Glutamatergic neuron (in vitro differentiated cells): ENCODE data around the gene ZNF445. TPM values are rescaled to one million over a fixed set of nuclear protein-coding genes. Genes with fewer than 3 reads are reported as not detected.
A peak's percentile ranks its signal among the peaks of the same experiment; 100 is the strongest.

Source experiments
- DNase-seq: peaks from one replicate; pipeline ENCODE4 v3.0.0; 2022
- H3K27ac Mint-ChIP-seq: one replicate; pipeline ENCODE4 v1.8.0; 2020; ENCODE audit warnings: mild to moderate bottlenecking, mixed read lengths, inconsistent platforms; ENCODE audit not compliant: unreplicated experiment
- H3K27me3 Mint-ChIP-seq: one replicate; pipeline ENCODE4 v1.8.0; 2020; ENCODE audit warnings: mild to moderate bottlenecking, moderate library complexity, mixed read lengths, inconsistent platforms; ENCODE audit not compliant: unreplicated experiment
- H3K36me3 Mint-ChIP-seq: one replicate; pipeline ENCODE4 v1.8.0; 2020; ENCODE audit warnings: mild to moderate bottlenecking, mixed read lengths, inconsistent platforms; ENCODE audit not compliant: unreplicated experiment
- H3K4me1 Mint-ChIP-seq: one replicate; pipeline ENCODE4 v1.8.0; 2020; ENCODE audit warnings: mild to moderate bottlenecking, low read depth, mixed read lengths, inconsistent platforms; ENCODE audit not compliant: unreplicated experiment
- H3K4me3 Mint-ChIP-seq: one replicate; pipeline ENCODE4 v1.8.0; 2020; ENCODE audit warnings: mild to moderate bottlenecking, mixed read lengths, inconsistent platforms; ENCODE audit not compliant: unreplicated experiment
- H3K9me3 Mint-ChIP-seq: one replicate; pipeline ENCODE4 v1.8.0; 2020; ENCODE audit warnings: mild to moderate bottlenecking, moderate library complexity, mixed read lengths, inconsistent platforms; ENCODE audit not compliant: unreplicated experiment
- total RNA-seq: library from RNA; stranded (reverse); fragmentation: NEBNext Ultra II Directional; extraction: Animal tissue kit (Norgen Biotek cat#: 25700); gene quantifications from one replicate; pipeline ENCODE4 v1.2.1, GENCODE V29; 2021; ENCODE audit not compliant: unreplicated experiment
- TF ChIP-seq, protein P1 (sequence below): fragments of 200-600 bp; sonication (generic); IDR thresholded peaks from one replicate; pipeline ENCODE4 v1.5.0; 2021; ENCODE audit not compliant: partially characterized antibody, unreplicated experiment

ZNF445 gene
- total RNA-seq, 1 donor from 2014 or later: 66.8 TPM

DNA sequence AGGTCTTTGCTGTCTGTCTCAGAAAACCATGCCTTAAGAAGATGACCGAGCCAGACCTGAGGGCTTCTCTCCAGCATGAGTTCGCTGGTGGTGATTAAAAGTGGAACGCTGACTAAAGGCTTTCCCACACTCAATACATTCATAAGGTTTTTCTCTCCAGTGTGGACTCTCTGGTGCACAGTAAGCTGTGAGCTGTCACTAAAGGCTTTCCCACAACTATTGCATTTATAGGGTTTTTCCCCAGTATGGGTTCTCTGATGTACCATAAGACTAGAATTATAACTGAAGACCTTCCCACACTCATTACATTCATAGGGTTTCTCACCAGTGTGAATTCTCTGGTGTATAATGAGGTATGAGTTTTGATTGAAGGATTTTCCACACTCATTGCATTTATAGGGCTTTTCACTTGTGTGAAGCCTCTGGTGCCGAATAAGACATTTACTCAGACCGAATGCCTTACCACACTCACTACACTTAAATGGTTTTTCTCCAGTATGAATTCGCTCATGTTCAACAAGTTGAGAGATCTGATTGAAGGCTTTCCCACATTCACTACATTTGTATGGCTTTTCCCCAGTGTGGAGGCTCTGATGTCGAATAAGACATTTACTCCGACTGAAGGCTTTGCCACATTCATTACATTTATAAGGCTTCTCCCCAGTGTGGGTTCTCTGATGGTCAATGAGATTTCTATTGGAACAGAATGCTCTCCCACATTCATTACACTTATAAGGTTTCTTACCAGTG, 21.9 kb upstream of the ZNF445 start:
- no peak overlapping the region for H3K27ac Mint-ChIP-seq
- peaks cover 5% of the 10 kb centered on the region for H3K27me3 Mint-ChIP-seq
- TF ChIP-seq, protein P1, sequence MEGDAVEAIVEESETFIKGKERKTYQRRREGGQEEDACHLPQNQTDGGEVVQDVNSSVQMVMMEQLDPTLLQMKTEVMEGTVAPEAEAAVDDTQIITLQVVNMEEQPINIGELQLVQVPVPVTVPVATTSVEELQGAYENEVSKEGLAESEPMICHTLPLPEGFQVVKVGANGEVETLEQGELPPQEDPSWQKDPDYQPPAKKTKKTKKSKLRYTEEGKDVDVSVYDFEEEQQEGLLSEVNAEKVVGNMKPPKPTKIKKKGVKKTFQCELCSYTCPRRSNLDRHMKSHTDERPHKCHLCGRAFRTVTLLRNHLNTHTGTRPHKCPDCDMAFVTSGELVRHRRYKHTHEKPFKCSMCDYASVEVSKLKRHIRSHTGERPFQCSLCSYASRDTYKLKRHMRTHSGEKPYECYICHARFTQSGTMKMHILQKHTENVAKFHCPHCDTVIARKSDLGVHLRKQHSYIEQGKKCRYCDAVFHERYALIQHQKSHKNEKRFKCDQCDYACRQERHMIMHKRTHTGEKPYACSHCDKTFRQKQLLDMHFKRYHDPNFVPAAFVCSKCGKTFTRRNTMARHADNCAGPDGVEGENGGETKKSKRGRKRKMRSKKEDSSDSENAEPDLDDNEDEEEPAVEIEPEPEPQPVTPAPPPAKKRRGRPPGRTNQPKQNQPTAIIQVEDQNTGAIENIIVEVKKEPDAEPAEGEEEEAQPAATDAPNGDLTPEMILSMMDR: no peak
- H3K4me1 Mint-ChIP-seq: no peaks in the 10 kb centered on the region
- no peak overlapping the region for H3K4me3 Mint-ChIP-seq
- H3K36me3 Mint-ChIP-seq: peaks cover 60% of the 10 kb centered on the region
- no peak for DNase-seq
- peaks cover 17% of the 10 kb centered on the region for H3K9me3 Mint-ChIP-seq

DNA sequence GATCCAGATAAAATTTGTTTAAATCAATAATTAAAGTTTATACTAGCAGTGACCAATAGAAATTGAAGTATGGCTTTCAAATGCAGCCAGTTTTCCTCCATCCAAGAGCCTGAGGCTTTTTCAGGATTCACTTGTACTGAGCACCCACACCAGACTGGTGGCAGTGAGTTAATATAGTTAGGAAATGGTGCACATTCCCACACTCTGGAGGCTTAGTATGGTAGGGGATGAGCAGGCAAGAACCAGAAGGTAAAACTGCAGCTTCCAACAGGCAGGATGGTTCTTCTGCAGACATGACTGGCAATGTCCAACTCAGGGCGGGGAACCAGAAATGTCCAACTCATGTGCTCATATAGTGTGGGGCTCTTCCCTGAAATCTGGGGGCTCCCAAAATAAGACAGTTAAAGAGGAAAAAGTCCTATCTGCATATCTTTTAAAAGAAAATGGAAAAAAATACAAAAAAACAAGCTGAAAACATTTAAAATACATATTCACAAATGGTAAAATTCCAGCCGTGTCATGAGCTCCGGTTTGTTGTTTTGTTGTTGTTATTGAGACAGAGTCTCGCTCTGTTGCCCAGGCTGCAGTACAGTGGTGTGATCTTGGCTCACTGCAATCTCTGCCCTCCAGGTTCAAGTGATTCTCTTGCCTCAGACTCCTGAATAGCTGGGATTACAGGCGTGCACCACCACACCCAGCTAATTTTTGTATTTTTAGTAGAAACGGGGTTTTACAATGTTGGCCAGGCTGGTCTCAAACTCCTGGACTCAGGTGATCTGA, 18.4 kb upstream of the ZNF445 start:
- no peak overlapping the region for H3K4me3 Mint-ChIP-seq
- H3K36me3 Mint-ChIP-seq: peaks cover 57% of the 10 kb centered on the region
- H3K27me3 Mint-ChIP-seq: no peaks in the 10 kb centered on the region
- TF ChIP-seq, protein P1: no peak
- H3K9me3 Mint-ChIP-seq: peaks cover 12% of the 10 kb centered on the region
- no peak overlapping the region for H3K27ac Mint-ChIP-seq
- no peak for DNase-seq
- H3K4me1 Mint-ChIP-seq: no peaks in the 10 kb centered on the region

DNA sequence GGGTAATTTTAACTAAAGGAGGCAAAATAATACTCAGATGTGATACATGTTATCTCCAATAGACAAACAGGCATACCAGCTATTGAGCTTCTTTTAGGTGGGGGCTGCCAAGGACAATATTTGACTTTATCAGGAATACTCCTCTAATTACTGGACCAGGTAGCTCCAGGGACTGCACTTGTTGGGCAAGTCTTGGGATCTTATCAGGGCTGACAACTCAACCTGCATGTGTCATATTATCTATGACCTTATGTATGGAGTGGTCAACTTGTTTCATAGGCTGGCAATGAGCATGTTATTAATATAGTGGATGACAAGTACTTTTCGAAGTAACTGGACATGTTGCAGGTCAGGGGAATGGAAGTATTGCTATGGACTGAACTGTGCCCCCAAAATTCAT, 15.0 kb upstream of the ZNF445 start:
- Mint-ChIP-seq H3K4me1 (no peaks in the 10 kb centered on the region), H3K27ac (no peak overlapping the region), H3K9me3 (peaks cover 4% of the 10 kb centered on the region)

DNA sequence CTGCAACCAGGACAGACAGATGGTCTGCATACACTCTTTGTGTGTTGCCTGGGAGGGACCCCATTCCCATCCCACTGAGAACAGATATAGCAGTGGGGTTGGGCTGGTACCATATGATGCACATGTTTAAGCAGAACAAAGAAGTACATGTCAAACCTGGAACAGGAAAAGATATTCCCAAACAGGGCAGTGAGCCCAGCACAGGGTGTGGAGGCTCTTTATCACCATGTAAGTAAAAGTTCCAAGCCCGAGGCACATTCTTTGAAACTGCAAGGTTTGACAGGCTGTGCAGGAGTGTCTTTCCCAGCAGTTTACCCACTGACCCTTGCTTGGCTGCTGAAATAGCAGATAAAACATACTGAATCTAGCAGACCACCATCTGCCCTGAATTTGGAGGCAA, 5.3 kb upstream of the ZNF445 start:
- H3K27me3 Mint-ChIP-seq: peaks cover 4% of the 10 kb centered on the region
- DNase-seq: no peak
- TF ChIP-seq, protein P1: no peak
- H3K9me3 Mint-ChIP-seq: peaks cover 4% of the 10 kb centered on the region
- no peak overlapping the region for H3K4me3 Mint-ChIP-seq
- H3K36me3 Mint-ChIP-seq: peaks cover 3% of the 10 kb centered on the region
- H3K4me1 Mint-ChIP-seq: peaks cover 18% of the 10 kb centered on the region
- peak overlapping the region; percentile 94 for H3K27ac Mint-ChIP-seq

More for the DNA sequence above, 15.0 kb upstream of the ZNF445 start:
- no peak for DNase-seq
- Mint-ChIP-seq H3K4me3 (no peak overlapping the region), H3K27me3 (no peaks in the 10 kb centered on the region), H3K36me3 (peaks cover 47% of the 10 kb centered on the region)
- TF ChIP-seq, protein P1: no peak
